GM12873 (cell line): ENCODE data around the gene PRDM11.

Experiments
- TF ChIP-seq, protein P1 (sequence below): IDR thresholded peaks from 2 replicates; pipeline ENCODE4 v1.5.1; 2012; ENCODE audit warnings: low read depth, mild to moderate bottlenecking, moderate library complexity, low read length, control low read depth; ENCODE audit not compliant: insufficient read depth; ENCODE audit errors: missing control alignments

Gene PRDM11

DNA sequence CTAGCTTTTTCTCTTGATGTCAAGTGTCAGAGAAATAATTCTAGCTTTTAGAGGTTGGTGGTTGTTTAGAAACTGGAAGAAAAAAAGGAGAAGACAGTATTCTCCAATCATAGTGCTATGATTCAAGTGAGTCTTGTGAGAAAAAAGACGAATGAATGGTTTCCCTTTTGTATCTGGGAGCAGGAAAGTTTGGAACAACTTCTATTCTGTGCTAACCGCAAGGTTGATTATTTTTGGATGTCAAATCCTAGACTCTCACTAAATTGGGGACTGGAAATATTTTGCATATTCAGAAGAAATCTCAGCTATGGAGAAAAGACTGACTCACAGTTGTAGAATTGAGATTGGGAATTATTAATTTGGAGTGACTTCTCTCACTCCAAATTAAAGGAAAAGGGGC lies 70.5 kb downstream of the PRDM11 start:
- TF ChIP-seq, protein P1, sequence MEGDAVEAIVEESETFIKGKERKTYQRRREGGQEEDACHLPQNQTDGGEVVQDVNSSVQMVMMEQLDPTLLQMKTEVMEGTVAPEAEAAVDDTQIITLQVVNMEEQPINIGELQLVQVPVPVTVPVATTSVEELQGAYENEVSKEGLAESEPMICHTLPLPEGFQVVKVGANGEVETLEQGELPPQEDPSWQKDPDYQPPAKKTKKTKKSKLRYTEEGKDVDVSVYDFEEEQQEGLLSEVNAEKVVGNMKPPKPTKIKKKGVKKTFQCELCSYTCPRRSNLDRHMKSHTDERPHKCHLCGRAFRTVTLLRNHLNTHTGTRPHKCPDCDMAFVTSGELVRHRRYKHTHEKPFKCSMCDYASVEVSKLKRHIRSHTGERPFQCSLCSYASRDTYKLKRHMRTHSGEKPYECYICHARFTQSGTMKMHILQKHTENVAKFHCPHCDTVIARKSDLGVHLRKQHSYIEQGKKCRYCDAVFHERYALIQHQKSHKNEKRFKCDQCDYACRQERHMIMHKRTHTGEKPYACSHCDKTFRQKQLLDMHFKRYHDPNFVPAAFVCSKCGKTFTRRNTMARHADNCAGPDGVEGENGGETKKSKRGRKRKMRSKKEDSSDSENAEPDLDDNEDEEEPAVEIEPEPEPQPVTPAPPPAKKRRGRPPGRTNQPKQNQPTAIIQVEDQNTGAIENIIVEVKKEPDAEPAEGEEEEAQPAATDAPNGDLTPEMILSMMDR, result no peak

DNA sequence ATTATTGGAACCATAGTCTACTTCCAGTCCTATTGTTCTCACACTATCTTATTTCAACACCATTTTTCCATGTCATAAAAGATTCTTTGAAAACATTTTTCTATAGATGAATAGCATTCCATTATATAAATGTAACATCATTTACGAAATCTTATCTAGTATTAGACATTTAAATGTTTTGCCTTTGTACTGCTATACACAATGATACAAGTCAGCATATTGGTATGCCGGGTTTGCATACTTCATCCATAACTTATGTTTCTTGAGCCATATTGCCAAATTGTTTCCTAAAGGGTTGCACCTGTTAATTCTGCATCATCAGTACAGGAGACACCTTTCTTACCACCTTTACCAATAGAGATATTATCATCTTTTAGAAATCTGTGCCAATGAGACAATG lies 71.6 kb downstream of the PRDM11 start:
- TF ChIP-seq, protein P1, result no peak

DNA sequence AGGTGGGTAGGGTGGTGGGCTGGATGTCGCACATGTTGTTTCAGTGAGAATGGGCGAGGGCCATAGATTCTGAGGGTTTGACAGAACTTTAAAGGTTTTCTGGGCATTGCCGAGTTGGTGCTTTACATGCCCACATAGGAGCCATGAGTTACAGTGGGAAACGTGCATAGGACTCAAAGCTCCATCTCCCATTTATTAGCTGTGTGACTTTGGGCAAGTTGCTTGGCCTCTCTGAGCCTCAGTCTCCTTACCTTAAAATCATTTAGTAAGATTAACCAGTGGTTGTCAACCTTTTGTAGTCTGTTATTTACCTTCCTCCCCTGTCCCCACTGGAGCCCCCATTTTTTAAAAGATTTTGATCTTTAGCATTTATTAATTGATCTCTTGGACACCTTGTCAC lies 72.3 kb downstream of the PRDM11 start:
- TF ChIP-seq, protein P1, result no peak

DNA sequence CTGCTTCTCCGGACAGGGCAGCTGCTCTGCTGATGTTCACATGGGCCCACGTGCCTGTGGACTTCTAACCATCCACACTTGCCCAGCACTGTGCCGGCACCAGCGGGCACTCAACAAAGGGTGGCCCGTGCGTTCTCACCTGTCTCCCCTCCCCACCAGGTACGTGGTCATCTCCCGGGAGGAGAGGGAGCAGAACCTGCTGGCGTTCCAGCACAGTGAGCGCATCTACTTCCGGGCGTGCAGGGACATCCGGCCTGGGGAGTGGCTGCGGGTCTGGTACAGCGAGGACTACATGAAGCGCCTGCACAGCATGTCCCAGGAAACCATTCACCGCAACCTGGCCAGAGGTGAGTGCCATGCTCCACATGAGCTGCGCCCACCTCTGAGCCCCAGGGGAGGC lies 73.0 kb downstream of the PRDM11 start:
- TF ChIP-seq, protein P1, result no peak

DNA sequence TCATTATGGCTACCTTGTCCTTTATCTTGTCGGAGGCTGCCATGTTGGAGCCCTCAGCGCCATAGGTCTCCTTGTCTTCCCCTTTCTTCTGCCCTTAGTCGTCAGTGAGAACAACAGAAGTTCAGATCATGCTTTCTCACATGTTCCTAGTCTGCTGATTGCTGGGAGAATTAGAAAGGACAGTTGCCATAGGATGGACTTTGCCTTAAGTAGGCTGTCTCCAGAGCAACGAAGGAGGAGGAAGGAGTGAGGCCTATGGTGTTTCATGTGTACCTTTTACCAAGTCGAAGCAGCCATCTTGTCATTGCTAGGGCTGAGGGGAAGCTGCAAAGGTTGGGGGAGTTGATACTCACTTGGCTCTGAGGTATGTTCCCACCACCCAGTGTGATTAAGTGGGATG lies 77.1 kb downstream of the PRDM11 start:
- TF ChIP-seq, protein P1, result no peak

DNA sequence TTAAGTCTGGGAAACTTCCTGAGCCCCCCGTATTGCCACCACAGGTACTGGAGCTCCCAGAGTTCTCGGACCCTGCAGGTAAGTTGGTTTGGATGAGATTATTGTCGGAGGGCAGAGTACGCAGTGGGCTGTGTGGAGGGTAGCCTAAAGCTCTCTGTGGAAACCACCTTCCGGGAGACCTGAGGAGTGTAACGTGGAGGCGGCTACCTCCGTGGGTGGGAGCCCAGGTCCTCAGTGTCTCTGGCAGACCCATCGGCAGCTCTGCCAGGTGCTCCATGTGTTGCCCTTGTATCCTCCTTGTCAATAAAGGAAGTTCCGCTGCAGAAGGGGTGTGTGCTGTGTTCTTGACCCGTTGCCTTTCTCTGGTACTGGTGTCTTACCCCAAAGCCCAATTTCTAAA lies 78.3 kb downstream of the PRDM11 start:
- TF ChIP-seq, protein P1, result no peak

DNA sequence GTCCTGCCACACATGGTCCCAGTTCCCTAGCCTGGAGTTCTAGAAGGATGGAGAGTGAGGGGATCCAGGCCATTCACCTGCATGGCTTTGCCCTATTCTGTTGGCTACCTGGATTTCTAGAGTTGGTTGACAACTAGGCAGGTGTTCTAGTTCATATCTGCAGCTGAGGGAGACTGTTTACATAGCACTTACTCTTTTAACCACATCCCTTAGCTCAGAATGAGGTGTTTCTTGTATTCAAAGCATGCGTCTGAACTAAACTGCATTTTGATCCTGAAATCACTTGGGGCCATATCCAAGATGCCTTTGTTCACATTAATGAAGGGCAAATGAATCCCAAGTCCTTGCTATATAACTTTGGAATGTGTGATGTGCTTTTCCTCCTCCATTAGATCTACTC lies 78.8 kb downstream of the PRDM11 start:
- TF ChIP-seq, protein P1, result no peak
